SK-N-SH (cell line): ENCODE results near the gene DUSP2. TPM values are rescaled to one million over a fixed set of nuclear protein-coding genes. Genes with fewer than 3 reads are reported as not detected.

Source experiments
- CTCF ChIA-PET: fragments of 300-600, 350-600 bp; formaldehyde crosslinking; extraction: SDS; loops from one replicate; lab custom pipeline; 2021; lab: Yijun Ruan, JAX
- POLR2A ChIA-PET: fragments of 350-600 bp; sonication (Branson Sonifier 250); formaldehyde crosslinking; extraction: SDS; loops from one replicate; lab custom pipeline; 2020; ENCODE audit warnings: antibody characterized with exemption, inconsistent platforms; lab: Yijun Ruan, JAX
- DNase-seq: peaks from one replicate; pipeline ENCODE4 v3.0.0; 2012
- H2AFZ ChIP-seq: fragments of 200-600 bp; sonication (generic); 2 replicates; pipeline ENCODE4 v1.8.1; 2016; ENCODE audit warnings: antibody characterized with exemption, mild to moderate bottlenecking, low read depth
- H3F3A ChIP-seq: fragments of 200-600 bp; sonication (generic); replicated peaks from 2 replicates; pipeline ENCODE3; 2016; ENCODE audit warnings: antibody characterized with exemption, mild to moderate bottlenecking; ENCODE audit not compliant: insufficient read depth
- H3K27ac ChIP-seq, 2 experiments: fragments of 200-500 bp in 1 of 2; fragments of 200-600 bp in 1 of 2; sonication (Bioruptor generic) in 1 of 2; sonication (generic), shearing (Covaris generic) in 1 of 2; 2 replicates each; pipeline versions ENCODE4 v1.5.1 to v1.6.1; 2014 to 2016; ENCODE audit warnings: low read depth in 2 of 2, inconsistent platforms in 1 of 2, low read length in 1 of 2, mild to moderate bottlenecking in 1 of 2, mixed read lengths in 1 of 2
- H3K27me3 ChIP-seq: fragments of 200-600 bp; sonication (generic), shearing (Covaris generic); 2 replicates; pipeline ENCODE4 v1.6.1; 2016; ENCODE audit warnings: mixed run types; ENCODE audit not compliant: insufficient read depth
- H3K36me3 ChIP-seq, 2 experiments: fragments of 200-500 bp in 1 of 2; fragments of 200-600 bp in 1 of 2; sonication (Bioruptor generic) in 1 of 2; sonication (generic) in 1 of 2; replicated peaks in 1 of 2; 2 replicates each; pipeline versions ENCODE3 to v1.5.1; 2014 to 2016; ENCODE audit warnings: low read length in 1 of 2, mild to moderate bottlenecking in 1 of 2; ENCODE audit not compliant: insufficient read depth in 2 of 2, control insufficient read depth in 1 of 2
- H3K4me1 ChIP-seq, 2 experiments: fragments of 200-500 bp in 1 of 2; fragments of 200-600 bp in 1 of 2; sonication (Bioruptor generic) in 1 of 2; sonication (generic), shearing (Covaris generic) in 1 of 2; 2 replicates each; pipeline versions ENCODE4 v1.5.1 to v1.6.1; 2014 to 2016; ENCODE audit warnings: low read depth in 1 of 2, low read length in 1 of 2, mixed run types in 1 of 2; ENCODE audit not compliant: insufficient read depth in 2 of 2, control insufficient read depth in 1 of 2
- H3K4me2 ChIP-seq: fragments of 200-600 bp; sonication (generic), shearing (Covaris generic); 2 replicates; pipeline ENCODE4 v1.6.1; 2017; ENCODE audit warnings: mixed run types
- H3K4me3 ChIP-seq, 2 experiments: fragments of 200-500 bp in 1 of 2; fragments of 200-600 bp in 1 of 2; sonication (Bioruptor generic) in 1 of 2; sonication (generic), shearing (Covaris generic) in 1 of 2; 2 replicates each; pipeline versions ENCODE4 v1.5.1 to v1.8.1; 2014 to 2016; ENCODE audit warnings: low read depth in 2 of 2, inconsistent platforms in 1 of 2, low read length in 1 of 2, mild to moderate bottlenecking in 1 of 2, mixed read lengths in 1 of 2, moderate library complexity in 1 of 2
- H3K79me2 ChIP-seq: fragments of 200-600 bp; sonication (generic); 2 replicates; pipeline ENCODE4 v1.8.1; 2017; ENCODE audit warnings: mild to moderate bottlenecking; ENCODE audit not compliant: insufficient read depth
- H3K9ac ChIP-seq: fragments of 200-600 bp; sonication (generic); 2 replicates; pipeline ENCODE4 v1.6.1; 2017; ENCODE audit warnings: mixed run types
- H3K9me2 ChIP-seq: fragments of 200-600 bp; sonication (generic); 2 replicates; pipeline ENCODE4 v1.6.1; 2017; ENCODE audit warnings: mixed run types
- H3K9me3 ChIP-seq: fragments of 200-600 bp; sonication (generic); 2 replicates; pipeline ENCODE4 v1.6.1; 2017; ENCODE audit warnings: mixed run types, mild to moderate bottlenecking, moderate library complexity
- H4K20me1 ChIP-seq: fragments of 200-600 bp; sonication (generic); 2 replicates; pipeline ENCODE4 v1.6.1; 2017; ENCODE audit warnings: mild to moderate bottlenecking, mixed run types; ENCODE audit not compliant: insufficient read depth
- CHD2 ChIP-seq: fragments of 150-350 bp; IDR thresholded peaks from 2 replicates; pipeline ENCODE4 v1.6.1; 2018; ENCODE audit warnings: low read length; ENCODE audit not compliant: partially characterized antibody
- EZH2phosphoT487 ChIP-seq: fragments of 200-600 bp; sonication (generic); IDR thresholded peaks from 2 replicates; pipeline ENCODE4 v1.6.1; 2017; ENCODE audit warnings: low read depth, mixed run types, mild to moderate bottlenecking, antibody characterized with exemption, moderate library complexity, borderline replicate concordance
- FOSL2 ChIP-seq: IDR thresholded peaks from 2 replicates; pipeline ENCODE4 v1.4.0; 2012; ENCODE audit warnings: low read depth, mild to moderate bottlenecking, moderate library complexity, borderline replicate concordance
- FOXJ3 ChIP-seq: sonication (generic); formaldehyde crosslinking; IDR thresholded peaks from 2 replicates; pipeline ENCODE4 v1.5.1; 2020; ENCODE audit warnings: mild to moderate bottlenecking, missing genetic modification reagents
- GABPA ChIP-seq: IDR thresholded peaks from 2 replicates; pipeline ENCODE4 v1.4.0; 2012; ENCODE audit warnings: low read depth, mild to moderate bottlenecking
- MXI1 ChIP-seq: IDR thresholded peaks from 2 replicates; pipeline ENCODE4 v1.6.1; 2012; ENCODE audit warnings: mild to moderate bottlenecking, low read depth, low read length, improper control_type of control experiment
- NFIC ChIP-seq: IDR thresholded peaks from 2 replicates; pipeline ENCODE4 v1.4.0; 2012; ENCODE audit warnings: borderline replicate concordance
- PBX3 ChIP-seq: IDR thresholded peaks from 2 replicates; pipeline ENCODE4; 2012
- RAD21 ChIP-seq: IDR thresholded peaks from 2 replicates; pipeline ENCODE4 v1.6.1; 2012; ENCODE audit warnings: mild to moderate bottlenecking, low read length
- RCOR1 ChIP-seq: fragments of 150-350 bp; IDR thresholded peaks from 2 replicates; pipeline ENCODE4 v1.6.1; 2017; ENCODE audit warnings: antibody characterized with exemption, low read length
- RXRA ChIP-seq: IDR thresholded peaks from 2 replicates; pipeline ENCODE4 v1.4.0; 2012; ENCODE audit warnings: low read depth, mild to moderate bottlenecking, borderline replicate concordance
- SIN3A ChIP-seq: IDR thresholded peaks from 2 replicates; pipeline ENCODE4 v1.6.1; 2012; ENCODE audit warnings: low read depth, mild to moderate bottlenecking, low read length, moderate library complexity, borderline replicate concordance
- TEAD4 ChIP-seq: IDR thresholded peaks from 2 replicates; pipeline ENCODE4 v1.4.0; 2012; ENCODE audit warnings: mild to moderate bottlenecking, borderline replicate concordance; ENCODE audit not compliant: insufficient read depth
- USF1 ChIP-seq: IDR thresholded peaks from 2 replicates; pipeline ENCODE4 v1.4.0; 2012; ENCODE audit warnings: low read depth, borderline replicate concordance
- USF2 ChIP-seq: fragments of 150-350 bp; IDR thresholded peaks from 2 replicates; pipeline ENCODE4 v1.6.1; 2017; ENCODE audit warnings: antibody characterized with exemption, low read length, low read depth, borderline replicate concordance
- WGBS: methylation state at CpG from one replicate; pipeline ENCODE4 v1.1.6; 2017; ENCODE audit warnings: low lambda C conversion rate; 5-methylcytosine and 5-hydroxymethylcytosine counted together
- polyA plus RNA-seq, 3 experiments: library from polyadenylated mRNA; depleted of rRNA; stranded (reverse); fragments of >200 nt; gene quantifications; 2 replicates each; pipeline ENCODE4 v1.2.3, GENCODE V29; 2012
- TF ChIP-seq, protein P1 (sequence below): fragments of 200-600 bp; sonication (generic); IDR thresholded peaks from 2 replicates; pipeline ENCODE4 v1.6.1; 2017; ENCODE audit warnings: antibody characterized with exemption, mild to moderate bottlenecking, moderate library complexity

The DUSP2 gene
- polyA plus RNA-seq, 1 of the 3 experiments (the other 2 are of a cell fraction), result 0.79 TPM

DNA sequence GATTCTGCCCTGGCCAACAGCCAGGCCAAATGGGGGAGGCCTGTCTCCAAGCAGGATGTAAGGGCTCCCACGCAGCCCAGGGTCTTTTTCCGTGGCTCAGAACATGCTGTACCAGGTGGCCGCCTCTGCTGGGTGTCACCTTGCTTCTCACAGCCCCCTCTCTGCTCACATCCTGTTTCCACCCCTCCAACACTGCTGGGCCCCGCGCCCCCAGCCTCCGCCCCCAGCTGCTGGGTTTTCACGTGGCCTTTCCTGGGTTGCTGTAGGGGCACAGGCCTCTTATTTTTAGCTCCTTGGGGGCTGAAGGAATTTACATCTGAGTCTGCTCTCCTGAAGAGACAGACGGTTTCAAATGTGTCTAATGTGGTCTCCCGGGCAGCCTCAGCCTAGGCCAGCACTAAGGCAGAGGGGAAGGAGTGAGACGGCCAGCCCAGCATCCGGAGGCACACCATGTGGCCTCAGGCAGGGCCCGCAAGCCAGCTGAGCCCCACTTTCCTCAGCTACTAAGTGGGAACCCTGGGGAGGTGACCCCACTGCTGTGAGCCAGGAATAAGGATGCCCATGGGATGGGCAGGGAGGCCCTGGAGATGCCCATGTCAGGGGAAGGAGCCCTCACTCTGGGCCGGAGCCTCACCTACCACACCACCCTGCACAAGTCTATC is 18.7 kb upstream of the DUSP2 start:
- Histone ChIP-seq H3K27ac (no peak overlapping the region), H3K4me1 (no peaks in the 10 kb centered on the region), H3K9ac (no peak overlapping the region), H3F3A (peaks cover under 1% of the 10 kb centered on the region), H3K4me2 (no peak overlapping the region), H3K9me3 (no peaks in the 10 kb centered on the region), H4K20me1 (no peaks in the 10 kb centered on the region), H3K9me2 (no peaks in the 10 kb centered on the region), H3K27me3 (no peaks in the 10 kb centered on the region), H3K36me3 (no peaks in the 10 kb centered on the region), H2AFZ (no peak overlapping the region), H3K79me2 (no peaks in the 10 kb centered on the region), H3K4me3 (no peak overlapping the region)
- no peak for DNase-seq
- TF ChIP-seq FOXJ3 (CRISPR knock-in tag), result no peak
- TF ChIP-seq GABPA, result no peak
- no peak for TF ChIP-seq USF2
- TF ChIP-seq, protein P1, sequence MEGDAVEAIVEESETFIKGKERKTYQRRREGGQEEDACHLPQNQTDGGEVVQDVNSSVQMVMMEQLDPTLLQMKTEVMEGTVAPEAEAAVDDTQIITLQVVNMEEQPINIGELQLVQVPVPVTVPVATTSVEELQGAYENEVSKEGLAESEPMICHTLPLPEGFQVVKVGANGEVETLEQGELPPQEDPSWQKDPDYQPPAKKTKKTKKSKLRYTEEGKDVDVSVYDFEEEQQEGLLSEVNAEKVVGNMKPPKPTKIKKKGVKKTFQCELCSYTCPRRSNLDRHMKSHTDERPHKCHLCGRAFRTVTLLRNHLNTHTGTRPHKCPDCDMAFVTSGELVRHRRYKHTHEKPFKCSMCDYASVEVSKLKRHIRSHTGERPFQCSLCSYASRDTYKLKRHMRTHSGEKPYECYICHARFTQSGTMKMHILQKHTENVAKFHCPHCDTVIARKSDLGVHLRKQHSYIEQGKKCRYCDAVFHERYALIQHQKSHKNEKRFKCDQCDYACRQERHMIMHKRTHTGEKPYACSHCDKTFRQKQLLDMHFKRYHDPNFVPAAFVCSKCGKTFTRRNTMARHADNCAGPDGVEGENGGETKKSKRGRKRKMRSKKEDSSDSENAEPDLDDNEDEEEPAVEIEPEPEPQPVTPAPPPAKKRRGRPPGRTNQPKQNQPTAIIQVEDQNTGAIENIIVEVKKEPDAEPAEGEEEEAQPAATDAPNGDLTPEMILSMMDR, result no peak
- no peak for TF ChIP-seq SIN3A
- TF ChIP-seq NFIC, result no peak
- no peak for TF ChIP-seq RAD21
- TF ChIP-seq MXI1, result no peak
- TF ChIP-seq RCOR1, result no peak
- no peak for TF ChIP-seq FOSL2
- no peak for TF ChIP-seq USF1
- TF ChIP-seq PBX3, result no peak
- TF ChIP-seq RXRA, result no peak
- no peak for TF ChIP-seq EZH2phosphoT487
- TF ChIP-seq CHD2, result no peak
- no peak for TF ChIP-seq TEAD4
- POLR2A ChIA-PET, result no interaction called here
- 90% methylated on average over 10 of the region's 13 CpGs for WGBS
- CTCF ChIA-PET, result interaction anchor here (1.2 to 3.0 kb wide), 3 partner anchors 11 to 142 kb away, joined by 5 to 15 read pairs (median 6); no protein-coding TSS in a partner anchor
